Natural killer cell (primary cell): ENCODE measurements around the gene AP3M1. TPM values are rescaled to one million over a fixed set of nuclear protein-coding genes. Genes with fewer than 3 reads are reported as not detected.
A peak's percentile ranks its signal among the peaks of the same experiment; 100 is the strongest.

Experiments
- ATAC-seq, 3 donors: fragments of 150-1000 bp in 2 of 3; fragments of 200-7000 bp in 1 of 3; cut with Tn5 transposase; 1 replicate in 1 of 3; 2 replicates in 2 of 3; pipeline ENCODE4 v1.10.0; 2021; ENCODE audit warnings: mild to moderate bottlenecking in 2 of 3, moderate library complexity in 2 of 3
- DNase-seq, 2 donors: peaks; one replicate each; pipeline versions ENCODE4 v3.0.0 to v3.0.0-alpha.2; 2013 to 2021; ENCODE audit warnings: mixed read lengths in 1 of 2
- H3K27ac ChIP-seq: one replicate; pipeline ENCODE4 v1.5.1; 2013; ENCODE audit warnings: mild to moderate bottlenecking, low read length
- H3K27me3 ChIP-seq: one replicate; pipeline ENCODE4 v1.6.1; 2013; ENCODE audit warnings: low read length; ENCODE audit not compliant: control insufficient read depth, insufficient read depth
- H3K36me3 ChIP-seq: one replicate; pipeline ENCODE4 v1.6.1; 2013; ENCODE audit warnings: low read length; ENCODE audit not compliant: control insufficient read depth, insufficient read depth
- H3K4me1 ChIP-seq: one replicate; pipeline ENCODE4 v1.6.1; 2013; ENCODE audit warnings: low read length; ENCODE audit not compliant: control insufficient read depth, insufficient read depth
- H3K4me3 ChIP-seq: one replicate; pipeline ENCODE4 v1.5.1; 2013; ENCODE audit warnings: low read length
- H3K9me3 ChIP-seq: one replicate; pipeline ENCODE4 v1.6.1; 2013; ENCODE audit warnings: low read length; ENCODE audit not compliant: control insufficient read depth, insufficient read depth
- H3K27ac Mint-ChIP-seq, 2 donors: one replicate each; pipeline ENCODE4 v1.8.0; 2022; ENCODE audit warnings: mild to moderate bottlenecking in 2 of 2, mixed read lengths in 2 of 2, moderate library complexity in 1 of 2
- H3K27me3 Mint-ChIP-seq, 2 donors: one replicate each; pipeline ENCODE4 v1.8.0; 2022; ENCODE audit warnings: low read depth in 2 of 2, mixed read lengths in 2 of 2
- H3K36me3 Mint-ChIP-seq: one replicate; pipeline ENCODE4 v1.8.0; 2022; ENCODE audit warnings: mixed read lengths
- H3K4me1 Mint-ChIP-seq, 2 donors: one replicate each; pipeline ENCODE4 v1.8.0; 2022; ENCODE audit warnings: mixed read lengths in 2 of 2
- H3K4me3 Mint-ChIP-seq: one replicate; pipeline ENCODE4 v1.8.0; 2022; ENCODE audit warnings: mild to moderate bottlenecking, moderate library complexity, mixed read lengths
- H3K9me3 Mint-ChIP-seq, 2 donors: one replicate each; pipeline ENCODE4 v1.8.0; 2022; ENCODE audit warnings: mixed read lengths in 2 of 2
- CTCF ChIP-seq: fragments of 200-600 bp; IDR thresholded peaks from one replicate; pipeline ENCODE4 v1.8.0; 2022; ENCODE audit warnings: antibody characterized with exemption
- WGBS: methylation state at CpG from one replicate; pipeline ENCODE4 v1.1.7; 2013; ENCODE audit warnings: missing lambda C conversion rate; ENCODE audit not compliant: insufficient coverage; 5-methylcytosine and 5-hydroxymethylcytosine counted together
- intact Hi-C: fragments of 100-400 bp; cut with micrococcal nuclease; formaldehyde crosslinking; loops from one replicate; pipeline ENCODE4 v1.14.2; 2022
- total RNA-seq, 4 donors: library from RNA; stranded (reverse); fragments of 120-200 nt in 1 of 4; gene quantifications; one replicate each; pipeline versions ENCODE4 v1.2.3 to v1.2.4, GENCODE V29; 2013 to 2022

The AP3M1 gene
- total RNA-seq, 3 donors from 2014 or later (not counting 1 experiment from before 2014, with no cell fraction given), result 40.6 to 48.8 (median 41.5) TPM

- H3K36me3 ChIP-seq, result peaks cover 78% of the 10 kb centered on the region
- Mint-ChIP-seq H3K27ac (peak overlapping the region; percentile 74 to 76), H3K36me3 (peaks cover 27% of the 10 kb centered on the region), H3K9me3 (no peaks in the 10 kb centered on the region), H3K4me3 (no peak overlapping the region), H3K4me1 (peaks cover 7 to 8% of the 10 kb centered on the region in 2 donors), H3K27me3 (no peaks in the 10 kb centered on the region)
- ATAC-seq (no peak), DNase-seq (no peak)
- no peak overlapping the region for H3K27ac ChIP-seq
- H3K27me3 ChIP-seq, result no peaks in the 10 kb centered on the region
- 31% methylated on average over 1 of the region's 1 CpG for WGBS
- H3K9me3 ChIP-seq, result no peaks in the 10 kb centered on the region
- no peaks in the 10 kb centered on the region for H3K4me1 ChIP-seq
- no peak for TF ChIP-seq CTCF
- intact Hi-C loops, result no loop called here
- no peak overlapping the region for H3K4me3 ChIP-seq
Measured at GRCh38 chr10:74123081-74123480, 27.5 kb downstream of the AP3M1 start.

- Mint-ChIP-seq H3K4me1 (peaks cover 7 to 8% of the 10 kb centered on the region in 2 donors), H3K9me3 (no peaks in the 10 kb centered on the region), H3K27ac (peak overlapping the region; percentile 74 to 76), H3K4me3 (no peak overlapping the region), H3K36me3 (peaks cover 27% of the 10 kb centered on the region), H3K27me3 (no peaks in the 10 kb centered on the region)
- 64% methylated on average over 3 of the region's 3 CpGs for WGBS
- H3K27ac ChIP-seq, result no peak overlapping the region
- H3K4me1 ChIP-seq, result no peaks in the 10 kb centered on the region
- H3K4me3 ChIP-seq, result no peak overlapping the region
- H3K9me3 ChIP-seq, result no peaks in the 10 kb centered on the region
- DNase-seq, result no peak
- peaks cover 86% of the 10 kb centered on the region for H3K36me3 ChIP-seq
- intact Hi-C loops, result no loop called here
- no peak for ATAC-seq
- no peaks in the 10 kb centered on the region for H3K27me3 ChIP-seq
- no peak for TF ChIP-seq CTCF
Measured at GRCh38 chr10:74122060-74122459, 28.6 kb downstream of the AP3M1 start.

- peaks cover 7 to 8% of the 10 kb centered on the region in 2 donors for H3K4me1 Mint-ChIP-seq
- H3K4me3 ChIP-seq, result no peak overlapping the region
- no peak overlapping the region for H3K27ac ChIP-seq
- peak overlapping the region; percentile 74 to 76 for H3K27ac Mint-ChIP-seq
- no peaks in the 10 kb centered on the region for H3K27me3 ChIP-seq
- DNase-seq (no peak), ATAC-seq (no peak)
- H3K36me3 ChIP-seq, result peaks cover 87% of the 10 kb centered on the region
- no peak for TF ChIP-seq CTCF
- peaks cover 27% of the 10 kb centered on the region for H3K36me3 Mint-ChIP-seq
- no peaks in the 10 kb centered on the region for H3K9me3 Mint-ChIP-seq
- intact Hi-C loops, result no loop called here
- no peaks in the 10 kb centered on the region for H3K9me3 ChIP-seq
- H3K27me3 Mint-ChIP-seq, result no peaks in the 10 kb centered on the region
- no peak overlapping the region for H3K4me3 Mint-ChIP-seq
- no peaks in the 10 kb centered on the region for H3K4me1 ChIP-seq
- 97% methylated on average over 1 of the region's 1 CpG for WGBS
Measured at GRCh38 chr10:74121368-74121767, 29.3 kb downstream of the AP3M1 start.

- H3K9me3 Mint-ChIP-seq, result no peaks in the 10 kb centered on the region
- Histone ChIP-seq H3K36me3 (peaks cover 87% of the 10 kb centered on the region), H3K9me3 (no peaks in the 10 kb centered on the region), H3K27me3 (no peaks in the 10 kb centered on the region), H3K4me1 (no peaks in the 10 kb centered on the region), H3K4me3 (no peak overlapping the region), H3K27ac (no peak overlapping the region)
- H3K4me1 Mint-ChIP-seq, result peaks cover 8 to 10% of the 10 kb centered on the region in 2 donors
- peaks cover 27% of the 10 kb centered on the region for H3K36me3 Mint-ChIP-seq
- no peaks in the 10 kb centered on the region for H3K27me3 Mint-ChIP-seq
- 95% methylated on average over 1 of the region's 1 CpG for WGBS
- no peak overlapping the region for H3K4me3 Mint-ChIP-seq
- H3K27ac Mint-ChIP-seq, result peak overlapping the region; percentile 74 to 76
- DNase-seq (no peak), ATAC-seq (no peak)
- intact Hi-C loops, result no loop called here
- no peak for TF ChIP-seq CTCF
Measured at GRCh38 chr10:74120911-74121310, 29.7 kb downstream of the AP3M1 start.
